GM23338 (cell line): ENCODE measurements around the gene INPP4B.

Experiments
- CREB1 ChIP-seq: fragments of 250-450 bp; sonication (Bioruptor Pico); IDR thresholded peaks from 2 replicates; pipeline ENCODE4 v1.5.0; 2020; ENCODE audit warnings: low read depth, mild to moderate bottlenecking, moderate library complexity
- CTCF ChIP-seq, 2 experiments: fragments of 200-600 bp in 1 of 2; sonication (generic) in 1 of 2; conservative IDR thresholded peaks; 2 replicates each; pipeline versions ENCODE4 v1.5.1 to v1.6.1; 2016 to 2017; ENCODE audit warnings: antibody characterized with exemption in 2 of 2, low read depth in 2 of 2, mild to moderate bottlenecking in 2 of 2, moderate library complexity in 1 of 2
- ETS1 ChIP-seq: IDR thresholded peaks from 2 replicates; pipeline ENCODE4 v1.6.1; 2016; ENCODE audit warnings: antibody characterized with exemption
- EZH2 ChIP-seq: fragments of 200-600 bp; sonication (generic); IDR thresholded peaks from one replicate; pipeline ENCODE4 v1.8.0; 2017; ENCODE audit warnings: antibody characterized with exemption, mild to moderate bottlenecking, low read depth; ENCODE audit not compliant: unreplicated experiment
- EZH2phosphoT487 ChIP-seq: fragments of 200-600 bp; sonication (generic); IDR thresholded peaks from one replicate; pipeline ENCODE4 v1.8.1; 2018; ENCODE audit warnings: antibody characterized with exemption; ENCODE audit not compliant: unreplicated experiment
- JUNB ChIP-seq: IDR thresholded peaks from one replicate; pipeline ENCODE4 v1.6.1; 2016; ENCODE audit warnings: antibody characterized with exemption; ENCODE audit not compliant: unreplicated experiment
- POLR2AphosphoS5 ChIP-seq: IDR thresholded peaks from 2 replicates; pipeline ENCODE4 v1.6.1; 2016; ENCODE audit warnings: antibody characterized with exemption, low read depth
- REST ChIP-seq: IDR thresholded peaks from one replicate; pipeline ENCODE4 v1.6.1; 2018; ENCODE audit warnings: antibody characterized with exemption; ENCODE audit not compliant: unreplicated experiment
- ZNF114 ChIP-seq: fragments of 250-450 bp; sonication (Bioruptor Pico); IDR thresholded peaks from 2 replicates; pipeline ENCODE4 v1.5.0; 2020; ENCODE audit warnings: mild to moderate bottlenecking, moderate library complexity
- ZNF331 ChIP-seq: fragments of 250-450 bp; sonication (Bioruptor Pico); IDR thresholded peaks from 2 replicates; pipeline ENCODE4 v1.5.0; 2020; ENCODE audit warnings: low read depth, mild to moderate bottlenecking, moderate library complexity

GRCh38 chr4:142452161-142452855 lies 393.8 kb downstream of the INPP4B start:
- TF ChIP-seq CTCF (conservative IDR thresholded peaks at IDR 0.05; ENCODE audit: low read depth in 2 of 2) (no peak), EZH2 (no peak), POLR2AphosphoS5 (no peak), EZH2phosphoT487 (no peak), CREB1 (no peak), REST (no peak), JUNB (no peak), ETS1 (no peak), ZNF331 (CRISPR knock-in tag) (no peak), ZNF114 (CRISPR knock-in tag) (no peak)
